NCI-H2107 (cell line): Measurements from ENCODE around the gene SEPTIN7.

Source experiments
- DNase-seq: peaks from one replicate; lab custom pipeline; 2025; lab: John Stamatoyannopoulos, UW

SEPTIN7 gene

GRCh38 chr7:35839860-35840854 lies 39.3 kb downstream of the SEPTIN7 start:
- DNase-seq = no peak

- no peak for DNase-seq
Measured at GRCh38 chr7:35846816-35847412, 46.1 kb downstream of the SEPTIN7 start.

GRCh38 chr7:35848725-35849124 lies 47.9 kb downstream of the SEPTIN7 start:
- no peak for DNase-seq

- no peak for DNase-seq
Measured at GRCh38 chr7:35849158-35849831, 48.4 kb downstream of the SEPTIN7 start.

GRCh38 chr7:35849954-35850353 lies 49.1 kb downstream of the SEPTIN7 start:
- no peak for DNase-seq
